HG03196 (cell line): ENCODE data around the gene P4HB.

Experiments used
- ATAC-seq: cut with Tn5 transposase; IDR thresholded peaks from one replicate; pipeline ENCODE4 v1.9.1; 2021; ENCODE audit not compliant: unreplicated experiment

The P4HB gene

DNA sequence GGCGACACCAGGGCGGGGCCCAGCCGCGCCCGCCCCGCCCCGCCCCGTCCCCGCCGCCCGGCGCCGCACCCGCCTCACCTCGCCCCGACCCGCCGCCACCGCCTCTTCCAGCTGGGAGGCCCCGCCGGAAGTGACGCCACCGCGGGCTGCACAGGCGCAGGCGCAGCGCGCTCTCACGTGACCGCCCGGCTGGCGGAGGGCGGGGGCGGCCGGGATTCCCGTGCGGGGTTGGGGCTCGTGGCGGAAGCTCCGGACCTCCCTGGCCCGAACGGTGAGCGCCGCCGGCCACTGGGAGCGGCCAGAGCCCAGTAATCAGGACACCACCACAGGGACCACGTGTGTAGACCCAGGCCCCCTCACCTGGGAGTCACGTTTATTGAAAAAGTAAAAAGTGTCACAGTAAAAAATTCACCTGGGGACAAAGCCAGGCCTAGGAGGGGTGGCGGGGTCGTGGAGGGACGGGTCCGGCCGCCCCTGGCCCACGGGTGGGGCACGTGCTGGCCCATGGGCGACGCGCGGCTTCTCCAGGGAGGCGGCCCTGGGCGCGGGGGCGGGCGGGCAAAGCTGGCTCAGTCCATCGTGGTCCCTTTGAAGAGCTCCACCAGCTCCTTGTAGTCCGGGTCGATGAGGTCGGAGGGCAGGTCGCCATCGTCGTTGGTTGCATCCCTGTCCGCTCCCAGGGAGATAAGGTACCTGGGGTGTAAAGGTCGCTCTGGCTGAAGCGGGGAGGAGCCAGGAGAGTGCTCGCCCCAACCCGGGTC, 27.0 kb downstream of the P4HB start, which contains the start of gene MCRIP1:
Gene MCRIP1 (minus strand): TSS at position 132 of the 761 bp plus-strand sequence. CDS start 8,785 bp downstream, outside the sequence.
- ATAC-seq = peak; percentile 63

GRCh38 chr17:81832608-81833159, 27.7 kb downstream of the P4HB start:
- ATAC-seq = peak; percentile 60

DNA sequence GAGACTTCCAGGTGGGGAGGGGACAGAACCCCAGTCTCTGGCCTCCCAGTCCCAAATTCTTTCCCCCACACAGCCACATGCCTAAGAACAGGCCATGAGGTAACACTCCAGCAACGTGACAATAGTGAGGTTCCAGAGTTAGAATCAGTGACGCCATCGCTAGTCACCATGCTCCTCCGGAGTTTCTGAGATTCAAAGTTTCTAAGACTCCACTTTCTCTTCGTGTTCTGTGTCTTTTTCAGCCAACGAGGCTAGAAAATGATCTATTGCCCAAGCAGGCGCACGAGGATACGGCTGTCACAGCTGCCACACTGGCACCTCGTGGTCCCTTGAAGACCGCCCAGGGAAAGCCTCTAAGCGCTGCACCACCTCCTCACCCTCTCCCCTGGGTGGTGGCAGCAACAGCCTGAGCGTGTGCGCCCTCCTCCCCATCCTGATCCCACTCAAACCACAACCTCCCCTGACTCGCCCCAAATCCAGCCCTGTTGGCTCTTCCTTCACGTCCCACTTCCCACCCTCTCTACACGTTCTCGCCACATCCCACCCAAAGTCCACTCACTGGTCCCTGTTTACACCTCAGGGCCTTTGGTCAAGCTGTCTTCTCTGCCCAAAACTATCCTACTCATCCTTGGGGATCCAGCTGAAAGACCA, 28.3 kb downstream of the P4HB start:
- ATAC-seq = peak; percentile 4

DNA sequence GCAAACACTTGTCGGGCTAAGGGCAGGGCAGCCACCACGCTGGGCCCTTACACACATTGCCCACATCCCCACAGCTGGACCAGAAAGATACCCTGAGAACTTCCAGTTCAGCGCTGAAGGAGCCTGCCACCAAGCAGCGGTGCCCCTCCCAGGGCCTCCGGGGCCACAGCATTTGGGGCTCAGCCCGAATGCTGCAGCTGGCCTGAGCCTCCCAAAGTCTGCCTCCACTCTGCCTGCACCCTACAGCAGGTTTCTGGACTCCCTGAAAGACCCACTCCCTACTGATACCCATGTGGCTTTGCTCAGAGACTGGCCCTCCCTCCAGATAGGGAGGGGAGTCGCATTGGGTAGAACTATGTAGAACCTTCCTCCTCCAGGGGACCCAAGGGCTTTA, 28.8 kb downstream of the P4HB start:
- no peak for ATAC-seq

DNA sequence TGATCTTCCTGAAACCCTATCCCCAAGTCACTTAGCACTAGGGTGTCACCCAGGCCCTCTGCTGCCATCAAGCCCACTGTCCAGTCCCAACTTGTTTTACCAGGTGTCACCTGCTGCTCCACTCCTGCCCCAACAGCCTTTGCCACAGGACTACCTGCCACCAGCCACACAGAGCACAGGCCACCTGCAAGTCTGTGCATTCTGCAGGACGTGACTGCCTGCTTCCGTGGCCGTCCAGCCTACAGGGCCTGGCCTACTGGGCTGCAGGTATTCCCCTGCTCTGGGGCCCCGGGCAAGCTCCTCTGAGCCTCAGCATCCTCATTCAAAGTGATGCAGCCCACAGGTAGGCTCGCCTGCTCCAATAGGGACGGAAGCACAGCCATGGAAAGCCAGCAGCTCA, 30.5 kb downstream of the P4HB start:
- no peak for ATAC-seq

- ATAC-seq = no peak
Measured at GRCh38 chr17:81828656-81829055, 31.7 kb downstream of the P4HB start.

DNA sequence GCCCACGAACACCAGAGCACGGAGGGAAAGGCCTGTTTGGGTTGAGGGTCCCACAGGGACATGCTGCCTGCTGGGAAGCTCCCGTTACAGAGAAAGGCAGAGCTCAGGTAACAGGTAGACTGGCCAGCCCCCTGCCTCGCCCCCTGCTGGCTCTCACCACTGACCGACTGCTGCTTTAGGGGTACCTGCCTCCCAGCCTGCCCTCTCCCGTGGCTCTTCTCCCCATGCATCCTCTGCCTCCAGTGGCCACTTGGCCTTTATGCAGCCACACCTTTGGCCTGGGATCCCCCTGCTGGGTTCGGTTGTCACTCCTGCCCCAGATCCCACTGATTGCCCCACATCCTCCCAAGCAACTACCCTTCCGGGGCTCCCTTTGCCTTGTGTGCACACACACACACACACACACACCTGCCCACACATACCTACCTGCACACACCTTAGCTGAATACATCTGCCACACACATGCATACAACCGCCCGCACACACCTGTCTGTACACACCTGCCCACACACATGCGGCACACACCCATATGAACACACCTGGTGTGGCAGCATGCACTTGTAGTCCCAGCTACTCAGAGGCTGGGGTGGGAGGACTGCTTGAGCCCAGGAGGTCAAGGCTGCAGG, 34.4 kb downstream of the P4HB start:
- no peak for ATAC-seq

GRCh38 chr17:81824595-81824994, 35.7 kb downstream of the P4HB start:
- no peak for ATAC-seq

GRCh38 chr17:81823820-81824550, 36.4 kb downstream of the P4HB start:
- no peak for ATAC-seq

DNA sequence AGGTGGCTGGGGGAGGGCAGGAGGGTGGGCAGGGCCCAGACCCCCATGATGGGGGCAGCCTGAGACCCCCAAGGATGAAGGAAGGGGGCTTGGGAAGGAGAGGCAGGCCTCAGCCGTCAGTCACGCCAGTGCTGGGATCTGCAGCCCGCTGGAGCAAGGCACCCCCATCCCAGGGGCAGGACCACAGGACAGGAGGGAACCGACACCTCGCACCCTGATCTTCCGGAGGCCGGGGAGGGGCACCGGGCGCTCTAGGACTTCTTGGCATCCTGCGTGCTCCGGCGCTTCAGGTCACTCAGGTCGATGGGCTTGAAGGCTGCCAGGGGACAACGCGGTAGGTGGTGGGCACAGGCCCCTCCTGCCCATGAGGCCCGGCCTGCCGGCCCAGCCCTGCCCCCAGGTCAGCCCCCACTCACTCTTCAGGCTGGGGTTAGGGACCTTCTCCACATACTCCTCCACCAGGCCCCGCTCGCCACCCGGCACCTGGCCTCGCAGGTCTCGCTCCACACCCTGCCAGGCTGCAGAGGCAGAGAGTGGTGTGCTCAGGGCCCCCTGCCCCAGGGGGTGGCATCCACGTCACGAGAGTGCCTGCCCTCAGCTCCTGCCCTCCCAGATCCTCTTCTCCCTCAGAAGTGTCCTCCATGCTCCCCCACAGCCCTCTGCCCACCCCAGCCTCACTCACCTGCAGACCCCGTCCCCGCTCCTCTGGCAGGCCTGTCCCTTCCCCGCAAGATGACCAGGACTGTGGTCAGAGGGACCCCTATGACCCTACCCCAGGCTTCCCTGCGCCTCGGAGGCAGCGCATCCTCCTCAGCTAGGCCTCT, 37.1 kb downstream of the P4HB start:
- ATAC-seq = no peak

DNA sequence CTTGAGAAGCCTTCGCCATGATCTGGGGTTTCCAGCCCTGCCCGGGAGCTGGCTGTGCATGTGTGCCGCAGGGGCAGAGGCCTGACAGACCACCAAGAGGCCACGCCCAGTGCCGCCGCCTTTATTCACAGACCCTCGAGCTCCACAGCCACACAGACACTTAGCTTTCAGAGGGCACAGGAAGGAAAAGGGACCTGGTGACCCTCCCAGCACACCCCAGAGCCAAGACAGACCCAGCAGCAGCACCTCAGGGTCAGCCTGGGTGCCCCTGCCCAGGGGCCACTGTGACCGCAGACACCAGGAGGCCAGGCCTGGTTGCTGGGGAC, 38.1 kb downstream of the P4HB start:
- no peak for ATAC-seq

DNA sequence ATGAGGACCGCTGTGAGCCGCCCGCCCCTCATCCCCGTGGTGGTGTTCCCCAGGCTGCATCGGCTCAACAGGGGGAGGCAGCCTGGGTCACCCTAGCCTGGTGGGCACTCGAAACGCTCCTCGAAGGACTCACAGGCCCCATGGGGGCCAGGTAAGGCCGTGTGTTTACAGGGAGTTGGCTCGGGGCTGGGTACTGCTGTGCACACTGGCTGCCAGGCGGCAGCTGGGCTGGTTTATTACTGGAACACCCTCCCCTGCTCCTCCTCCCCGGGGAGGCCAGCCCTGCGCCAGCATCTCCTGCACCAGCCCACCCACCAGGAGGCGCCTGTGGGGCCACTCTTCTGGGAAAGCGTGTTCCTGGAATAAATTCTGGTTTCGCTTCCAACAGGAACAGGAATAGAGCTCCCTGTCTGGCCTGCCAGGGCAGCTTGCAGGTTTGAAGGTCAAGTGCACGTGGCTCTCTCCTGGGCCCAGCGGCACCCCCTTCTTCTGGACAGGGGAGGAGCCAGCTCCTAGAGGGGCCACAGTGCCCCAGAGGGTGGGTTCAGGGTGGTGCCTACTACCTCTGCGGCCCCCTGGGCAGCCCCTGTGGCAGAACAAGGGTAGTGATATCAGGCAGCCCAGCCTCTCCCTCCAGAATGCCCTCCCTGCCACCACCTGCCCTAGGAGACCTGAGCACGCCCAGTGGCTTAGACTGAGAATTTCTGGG, 38.6 kb downstream of the P4HB start:
- ATAC-seq = no peak

DNA sequence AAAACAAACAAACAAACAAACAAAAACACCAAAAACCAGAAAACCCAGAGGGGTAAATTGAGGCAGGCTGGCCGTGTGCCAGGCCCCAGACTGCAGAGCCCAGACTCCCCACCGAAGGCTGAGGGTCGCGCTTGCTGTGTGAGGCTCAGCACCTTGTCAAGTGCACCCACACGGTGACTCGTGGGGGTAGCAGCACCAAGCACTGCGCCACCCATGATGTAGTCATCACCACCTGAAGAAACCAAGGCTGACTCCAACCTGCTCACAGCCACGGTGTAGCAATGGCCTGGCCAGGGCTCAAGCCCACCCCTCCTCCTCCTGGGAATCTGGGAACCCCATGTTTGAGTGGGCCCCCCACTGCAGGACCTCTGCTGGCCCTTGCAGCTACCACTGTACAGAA, 39.2 kb downstream of the P4HB start:
- no peak for ATAC-seq

- no peak for ATAC-seq
Measured at GRCh38 chr17:81819708-81820107, 40.6 kb downstream of the P4HB start.

DNA sequence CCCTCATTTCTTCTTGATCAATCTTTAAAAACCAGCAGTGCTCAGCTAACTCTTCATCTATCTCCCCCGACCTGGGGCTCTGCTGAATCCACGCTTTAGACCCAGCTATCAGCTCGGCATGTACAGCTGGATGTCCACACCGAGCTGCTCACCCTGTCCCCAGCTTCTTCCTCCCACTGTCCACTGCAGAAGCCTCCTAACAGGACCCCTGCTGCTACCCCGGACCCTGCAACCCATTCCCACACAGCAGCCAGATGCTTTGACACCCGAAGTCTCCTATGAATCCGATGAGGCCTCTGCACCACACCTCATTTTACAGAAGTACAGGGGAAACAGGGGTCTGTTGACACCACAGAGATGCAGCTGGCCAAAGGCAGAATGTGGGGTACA, 42.6 kb downstream of the P4HB start:
- no peak for ATAC-seq

DNA sequence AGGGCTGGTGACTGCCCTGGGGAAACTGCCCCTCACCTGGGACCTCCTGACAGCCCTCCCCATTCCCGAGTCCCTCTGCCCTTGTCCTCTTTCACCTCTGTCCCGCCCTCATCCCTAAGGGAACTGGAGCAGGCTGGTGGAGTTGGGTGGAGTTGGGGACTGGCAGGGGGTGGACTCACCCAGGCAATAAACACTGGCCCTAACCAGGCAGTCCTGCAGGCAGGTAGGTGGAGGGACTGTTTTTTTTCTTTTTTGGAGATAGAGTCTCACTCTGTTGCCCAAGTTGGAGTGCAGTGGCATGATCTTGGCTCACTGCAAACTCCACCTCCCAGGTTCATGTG, 44.7 kb downstream of the P4HB start:
- no peak for ATAC-seq

DNA sequence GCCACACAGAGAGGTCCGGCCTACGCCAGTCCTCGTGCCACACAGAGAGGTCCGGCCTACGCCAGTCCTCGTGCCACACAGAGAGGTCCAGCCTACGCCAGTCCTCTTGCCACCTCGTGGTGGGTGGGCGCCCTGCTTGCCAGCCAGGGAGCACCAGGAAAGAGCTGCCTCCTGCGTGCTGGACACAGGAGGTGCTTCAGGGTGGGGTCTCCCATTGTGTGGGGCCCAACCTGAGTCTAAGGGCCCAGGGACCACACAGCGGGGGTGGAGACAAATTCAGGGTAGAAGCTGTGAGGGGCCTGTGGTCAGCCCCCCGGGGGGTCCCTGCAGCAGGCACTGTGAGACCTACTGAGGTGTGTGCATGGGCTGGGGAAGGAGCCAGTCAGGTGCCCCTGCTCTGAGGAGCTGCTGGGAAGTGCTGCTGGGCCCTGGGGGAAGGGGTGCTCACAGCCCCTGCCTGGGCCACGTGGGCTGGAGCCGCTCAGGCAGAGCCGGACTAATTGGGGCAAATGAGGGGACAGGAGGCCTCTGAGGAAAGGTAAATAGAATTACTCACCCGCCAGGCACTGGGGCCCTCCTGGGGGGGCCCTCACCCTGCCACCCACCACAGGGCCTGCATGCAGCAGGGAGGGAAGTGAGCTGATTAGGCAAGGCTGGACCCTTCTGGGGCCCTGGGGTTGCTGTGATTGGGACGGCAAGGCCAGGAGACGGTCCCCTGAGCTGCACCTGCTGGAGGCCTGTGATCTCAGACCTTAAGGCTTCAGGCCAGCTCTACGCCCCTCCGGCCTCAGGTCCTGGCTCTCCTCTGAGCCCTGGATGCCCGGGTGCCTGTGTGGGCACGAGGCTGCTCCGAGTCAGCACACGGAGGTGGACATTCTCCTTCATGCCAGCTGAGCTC, 45.3 kb downstream of the P4HB start:
- ATAC-seq = no peak

DNA sequence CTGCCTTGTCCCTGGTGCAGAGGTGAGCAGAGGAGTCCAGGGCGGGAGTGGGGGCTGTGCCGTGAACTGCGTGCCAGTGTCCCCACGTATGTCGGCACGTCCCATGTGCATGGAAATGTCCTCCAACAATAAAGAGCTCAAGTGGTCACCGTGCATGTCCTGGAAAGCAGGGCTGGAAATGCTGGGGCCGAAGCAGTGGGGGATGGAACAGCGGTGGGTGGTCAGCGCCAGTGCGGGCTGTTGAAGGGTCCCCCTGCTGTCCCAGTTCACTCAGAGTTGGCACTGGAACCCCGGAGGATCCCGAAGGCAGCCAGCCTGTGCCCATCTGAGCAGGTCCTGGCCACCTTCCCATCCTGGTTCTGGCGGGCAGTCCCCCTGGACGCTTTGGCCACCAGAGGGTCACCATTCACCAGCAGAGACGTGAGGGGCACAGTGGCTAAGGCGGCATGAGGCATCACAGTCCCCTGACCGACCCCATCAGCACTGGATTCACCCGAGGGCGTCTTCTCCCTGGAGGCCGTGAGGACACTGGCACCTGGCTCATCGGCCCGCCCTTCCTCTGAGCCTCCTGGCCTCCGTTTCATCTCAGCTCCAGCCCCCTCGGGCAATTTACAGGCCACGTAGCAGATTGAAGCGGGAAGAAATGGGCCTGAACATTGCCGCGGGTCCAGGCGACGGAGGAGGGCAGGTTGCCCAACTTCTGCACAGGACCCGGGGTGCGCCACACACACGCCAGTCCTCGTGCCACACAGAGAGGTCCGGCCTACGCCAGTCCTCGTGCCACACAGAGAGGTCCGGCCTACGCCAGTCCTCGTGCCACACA, 46.3 kb downstream of the P4HB start:
- no peak for ATAC-seq
